IPS-18a (cell line): ENCODE measurements around the gene CREBZF.
"Not testable (repeated sequence)": the region's sequence is repeated elsewhere in the genome, so short reads cannot be mapped to it uniquely, and the experiment has no call there.

Source experiments
- H3K27ac ChIP-seq: one replicate; pipeline ENCODE4 v1.5.1; 2013; ENCODE audit warnings: low read length
- H3K27me3 ChIP-seq: one replicate; pipeline ENCODE4 v1.6.1; 2013; ENCODE audit warnings: mild to moderate bottlenecking, low read length; ENCODE audit not compliant: control insufficient read depth, insufficient read depth
- H3K36me3 ChIP-seq: one replicate; pipeline ENCODE4 v1.6.1; 2013; ENCODE audit warnings: low read depth, low read length; ENCODE audit not compliant: control insufficient read depth
- H3K4me1 ChIP-seq: one replicate; pipeline ENCODE4 v1.6.1; 2013; ENCODE audit warnings: low read depth, low read length; ENCODE audit not compliant: control insufficient read depth
- H3K4me3 ChIP-seq: one replicate; pipeline ENCODE4 v1.5.1; 2013; ENCODE audit warnings: low read length
- H3K9ac ChIP-seq: one replicate; pipeline ENCODE4 v1.6.1; 2013; ENCODE audit warnings: mild to moderate bottlenecking, low read length, moderate library complexity
- H3K9me3 ChIP-seq: one replicate; pipeline ENCODE4 v1.6.1; 2013; ENCODE audit warnings: low read depth, low read length; ENCODE audit not compliant: control insufficient read depth

Gene CREBZF

DNA sequence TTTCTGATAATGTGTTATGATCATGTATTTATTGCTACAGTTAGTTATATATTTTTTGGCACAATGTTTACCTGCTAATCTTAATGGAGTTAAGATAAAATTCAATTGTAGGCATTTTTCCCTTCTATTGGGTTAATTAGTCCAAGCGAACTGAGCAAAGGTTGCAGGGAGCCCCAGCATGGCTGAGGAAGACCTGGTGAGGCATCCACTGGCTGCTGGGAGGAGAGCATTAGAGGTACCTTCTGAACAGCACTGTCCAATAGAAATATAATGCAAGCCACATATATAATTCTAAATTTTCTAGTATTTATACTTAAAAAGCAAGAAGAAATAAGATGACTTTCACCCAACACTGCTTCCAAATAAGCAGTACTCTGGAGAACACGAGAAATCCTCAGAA lies 17.9 kb downstream of the CREBZF start:
- peaks cover 6% of the 10 kb centered on the region for H3K4me1 ChIP-seq
- H3K36me3 ChIP-seq: peaks cover 5% of the 10 kb centered on the region
- H3K4me3 ChIP-seq: peak overlapping the region; percentile 95
- no peaks in the 10 kb centered on the region for H3K27me3 ChIP-seq
- peak overlapping the region; percentile 92 for H3K27ac ChIP-seq
- H3K9ac ChIP-seq: peak overlapping the region; percentile 85
- no peaks in the 10 kb centered on the region for H3K9me3 ChIP-seq

DNA sequence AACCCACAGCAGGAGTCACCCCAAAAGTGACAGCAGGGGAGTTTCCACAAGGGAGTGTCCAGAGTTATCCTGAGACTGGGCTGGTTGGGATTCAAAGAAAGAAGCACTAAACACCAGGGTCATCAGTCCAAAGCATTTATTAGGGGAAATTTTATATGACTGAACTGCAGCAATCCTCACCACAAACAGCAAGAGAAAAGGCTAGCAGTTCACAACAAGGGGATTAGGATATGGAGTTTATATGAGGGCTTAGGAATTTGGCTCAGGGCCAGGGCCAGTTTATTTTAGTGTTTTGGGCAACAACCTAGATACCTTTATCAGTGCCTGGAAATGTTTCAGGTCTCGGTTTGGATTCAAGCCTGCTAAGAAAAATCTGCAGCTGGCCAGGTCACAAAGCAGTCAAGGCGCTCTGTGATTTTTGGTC lies 21.7 kb downstream of the CREBZF start:
- no peaks in the 10 kb centered on the region for H3K4me1 ChIP-seq

DNA sequence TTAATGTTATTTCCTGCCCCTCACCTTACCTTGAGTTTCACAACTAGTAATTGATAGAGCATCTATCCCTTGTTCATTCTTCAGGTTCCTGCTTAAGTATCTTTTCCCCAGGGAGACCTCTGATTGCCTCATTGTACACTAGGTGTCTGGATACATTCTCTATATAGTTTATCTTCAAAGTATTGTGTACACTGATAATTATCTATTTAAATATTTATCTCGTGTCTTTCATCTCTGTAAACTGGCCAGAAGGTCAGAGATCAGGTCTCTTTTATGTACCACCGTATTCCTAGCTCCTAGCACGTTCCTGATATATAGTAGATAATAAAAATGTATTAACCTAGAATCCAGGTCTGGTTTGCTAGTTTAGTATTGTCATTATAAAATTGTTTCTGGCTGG lies 30.2 kb downstream of the CREBZF start:
- H3K27me3 ChIP-seq: no peaks in the 10 kb centered on the region
- peaks cover 44% of the 10 kb centered on the region for H3K36me3 ChIP-seq
- H3K9ac ChIP-seq: no peak overlapping the region
- no peak overlapping the region for H3K4me3 ChIP-seq
- peaks cover 3% of the 10 kb centered on the region for H3K4me1 ChIP-seq
- H3K27ac ChIP-seq: no peak overlapping the region
- H3K9me3 ChIP-seq: no peaks in the 10 kb centered on the region

More for the DNA sequence above, 21.7 kb downstream of the CREBZF start:
- Histone ChIP-seq H3K9ac (no peak overlapping the region), H3K27ac (no peak overlapping the region), H3K9me3 (no peaks in the 10 kb centered on the region), H3K4me3 (no peak overlapping the region), H3K36me3 (no peaks in the 10 kb centered on the region), H3K27me3 (no peaks in the 10 kb centered on the region)

DNA sequence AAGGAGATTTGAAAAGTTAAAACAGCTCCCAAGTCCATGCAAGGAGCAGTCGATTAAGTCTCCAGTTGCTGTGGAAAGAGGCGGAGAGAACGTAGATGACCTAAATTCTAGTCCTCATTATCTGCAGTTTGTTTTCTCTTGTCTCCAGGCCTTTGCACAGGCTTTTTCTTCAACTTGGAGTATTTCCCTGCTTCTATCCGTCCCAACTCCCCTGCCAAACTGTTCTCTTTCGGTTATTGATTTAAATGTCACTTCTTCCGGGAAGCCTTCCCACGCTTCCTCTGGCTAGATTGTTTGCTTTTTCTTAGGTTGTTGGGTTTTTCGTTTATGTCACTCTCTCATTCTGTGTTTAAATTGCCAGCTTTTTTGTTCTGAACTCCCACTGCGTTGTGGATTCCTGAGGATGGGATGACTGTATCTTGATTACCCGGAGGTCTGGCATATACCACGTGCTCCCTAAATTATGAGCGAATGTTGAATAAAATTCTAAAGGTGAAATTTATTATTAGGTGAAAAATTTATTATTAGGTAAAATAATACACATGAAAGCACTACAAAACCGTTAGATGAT lies 36.1 kb downstream of the CREBZF start:
- Histone ChIP-seq H3K4me3 (peak overlapping the region; percentile 93), H3K27me3 (no peaks in the 10 kb centered on the region), H3K36me3 (peaks cover 17% of the 10 kb centered on the region), H3K9ac (peak overlapping the region; percentile 91), H3K9me3 (no peaks in the 10 kb centered on the region), H3K27ac (peak overlapping the region; percentile 80), H3K4me1 (peaks cover 18% of the 10 kb centered on the region)

DNA sequence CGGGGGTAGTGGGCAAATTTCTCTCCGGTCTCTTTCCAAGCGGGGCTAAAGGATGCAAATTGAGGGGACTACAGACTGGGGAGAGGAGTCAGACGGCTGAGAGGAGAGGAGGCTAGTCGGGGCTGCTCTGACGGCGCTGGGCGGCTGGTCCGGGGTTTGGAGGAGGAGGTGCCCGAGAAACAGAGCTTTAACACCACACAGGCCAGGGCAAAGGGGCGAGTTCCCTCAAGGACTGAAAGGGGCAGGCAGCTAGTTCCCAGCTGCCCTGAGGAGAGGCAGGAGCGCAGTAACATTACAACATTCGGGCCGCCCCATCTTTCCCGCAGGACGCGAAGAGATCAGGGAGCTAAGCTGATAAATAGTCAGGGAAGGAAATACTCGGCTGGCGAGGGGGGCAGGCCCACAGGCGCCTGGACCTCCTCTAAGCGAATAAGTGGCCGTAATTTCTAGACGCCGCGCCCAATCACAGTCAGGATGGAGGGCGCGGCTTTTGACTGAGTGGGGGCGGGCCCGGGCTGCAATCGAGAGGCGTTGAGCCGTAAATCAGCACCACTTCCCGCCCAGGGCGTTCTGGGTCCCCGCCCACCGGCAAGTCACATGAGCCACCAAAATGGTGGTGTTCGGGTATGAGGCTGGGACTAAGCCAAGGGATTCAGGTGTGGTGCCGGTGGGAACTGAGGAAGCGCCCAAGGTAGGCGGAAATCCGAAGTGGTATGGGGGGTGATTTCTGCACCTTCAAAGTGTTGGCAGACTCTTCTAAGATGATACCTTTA lies 36.7 kb downstream of the CREBZF start, which contains the start of gene TMEM126B:
TMEM126B (plus strand) TSS at position 596 of the 773 bp plus-strand sequence; CDS start at position 611, 15 bp downstream.
- Histone ChIP-seq H3K27ac (peak within 1 kb of the TSS; percentile 80), H3K4me1 (peaks cover 18% of the 10 kb centered on the region), H3K27me3 (no peaks in the 10 kb centered on the region), H3K4me3 (peak within 1 kb of the TSS; percentile 93), H3K9me3 (no peaks in the 10 kb centered on the region), H3K36me3 (peaks cover 16% of the 10 kb centered on the region), H3K9ac (peak within 1 kb of the TSS; percentile 91)

DNA sequence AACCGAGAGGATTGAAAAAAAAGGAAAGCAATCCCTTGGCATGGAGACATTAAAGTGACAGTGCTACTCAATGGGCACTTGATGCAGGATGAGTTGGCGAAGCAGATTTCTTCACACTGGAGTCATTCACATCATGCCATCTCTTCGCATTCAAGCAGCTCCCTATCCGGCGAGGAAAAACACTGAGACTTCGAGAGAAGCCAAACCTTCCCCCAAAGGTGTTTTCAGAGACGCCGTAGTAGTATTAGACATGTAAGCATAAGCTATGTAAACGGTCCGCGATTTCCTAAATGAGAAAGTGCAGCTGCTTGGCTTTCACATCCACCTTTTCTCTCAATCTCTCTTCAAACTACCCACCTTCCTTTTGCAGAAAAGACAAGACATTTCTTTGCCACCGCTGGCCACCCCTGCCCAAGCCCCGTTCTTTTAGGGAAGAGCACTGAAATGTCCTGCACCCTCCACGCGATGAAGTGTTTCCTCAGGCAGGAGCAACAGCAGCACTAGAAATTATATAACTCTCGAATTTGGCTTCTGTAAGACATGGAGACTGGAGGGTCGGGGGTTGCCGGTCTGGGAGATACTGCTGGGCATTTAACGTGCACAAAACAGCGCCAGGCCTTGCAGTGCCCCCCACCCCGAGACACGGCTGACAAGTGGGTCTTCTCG lies 37.5 kb downstream of the CREBZF start, which contains the start of gene DLG2:
DLG2 (minus strand) TSS at position 13 of the 666 bp plus-strand sequence.
- H3K27me3 ChIP-seq: no peaks in the 10 kb centered on the region
- peaks cover 16% of the 10 kb centered on the region for H3K36me3 ChIP-seq
- H3K4me3 ChIP-seq: peak within 1 kb of the TSS; percentile 93
- no peaks in the 10 kb centered on the region for H3K9me3 ChIP-seq
- H3K4me1 ChIP-seq: peaks cover 18% of the 10 kb centered on the region
- H3K27ac ChIP-seq: peak within 1 kb of the TSS; percentile 9
- peak within 1 kb of the TSS; percentile 68 for H3K9ac ChIP-seq

DNA sequence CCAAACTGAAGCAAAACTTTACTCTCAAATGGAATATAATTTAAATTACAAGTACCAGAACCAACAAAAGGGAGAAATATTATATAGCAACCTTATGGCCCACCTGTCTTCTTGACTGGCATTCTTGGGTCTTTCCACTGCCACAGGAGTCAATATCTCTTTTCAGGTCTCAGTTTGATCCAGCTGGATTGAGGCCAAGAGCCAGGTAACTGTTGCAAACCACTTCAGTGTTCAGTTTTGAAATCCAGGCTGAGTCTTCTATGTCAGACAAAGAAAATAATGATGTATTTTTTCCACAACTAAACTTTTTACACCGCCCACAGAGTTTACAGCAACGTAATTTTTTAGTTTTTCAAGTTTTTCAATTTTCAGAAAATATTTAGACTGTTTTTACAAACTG lies 38.4 kb downstream of the CREBZF start:
- Histone ChIP-seq H3K9me3 (no peaks in the 10 kb centered on the region), H3K4me3 (peak overlapping the region; percentile 93), H3K4me1 (peaks cover 18% of the 10 kb centered on the region), H3K27me3 (no peaks in the 10 kb centered on the region), H3K9ac (no peak overlapping the region), H3K36me3 (peaks cover 8% of the 10 kb centered on the region), H3K27ac (no peak overlapping the region)

DNA sequence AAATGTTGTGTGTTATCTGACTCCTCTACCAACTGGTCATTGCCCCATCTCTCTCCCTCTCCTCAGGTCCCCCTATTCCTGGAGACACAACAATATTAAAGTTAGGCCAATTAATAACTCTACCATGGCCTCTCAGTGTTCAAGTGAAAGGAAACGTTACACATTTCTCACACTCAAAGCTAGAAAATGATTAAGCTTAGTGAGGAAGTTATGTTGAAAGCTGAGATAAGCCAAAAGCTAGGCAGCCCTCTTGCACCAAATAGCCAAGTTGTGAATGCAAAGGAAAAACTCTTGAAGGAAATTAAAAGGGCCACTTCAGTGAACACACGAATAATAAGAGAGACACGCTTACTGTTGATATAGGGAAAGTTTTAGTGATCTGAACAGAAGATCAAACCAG lies 44.7 kb downstream of the CREBZF start:
- Histone ChIP-seq H3K4me1 (no peaks in the 10 kb centered on the region), H3K4me3 (no peak overlapping the region), H3K9me3 (no peaks in the 10 kb centered on the region), H3K36me3 (no peaks in the 10 kb centered on the region), H3K27me3 (no peaks in the 10 kb centered on the region), H3K9ac (no peak overlapping the region), H3K27ac (no peak overlapping the region)

DNA sequence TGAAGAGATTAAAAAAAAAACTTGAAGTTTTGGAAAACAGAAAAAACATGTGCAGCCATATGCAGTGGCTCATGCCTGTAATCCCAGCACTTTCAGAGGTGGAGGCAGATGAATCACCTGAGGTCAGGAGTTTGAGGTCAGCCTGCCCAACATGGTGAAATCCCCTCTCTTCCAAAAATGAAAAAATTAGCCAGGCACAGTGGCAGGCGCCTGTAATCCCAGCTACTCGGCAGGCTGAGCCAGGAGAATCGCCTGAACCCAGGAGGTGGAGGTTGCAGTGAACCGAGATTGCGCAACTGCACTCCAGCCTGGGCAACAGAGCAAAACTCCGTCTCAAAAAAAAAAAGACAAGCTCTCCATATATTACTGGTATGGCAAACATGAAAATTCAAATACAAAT lies 45.4 kb downstream of the CREBZF start:
- Histone ChIP-seq H3K9me3 (no peaks in the 10 kb centered on the region), H3K36me3 (no peaks in the 10 kb centered on the region), H3K27ac (no peak overlapping the region), H3K9ac (no peak overlapping the region), H3K27me3 (no peaks in the 10 kb centered on the region), H3K4me3 (no peak overlapping the region), H3K4me1 (no peaks in the 10 kb centered on the region)

DNA sequence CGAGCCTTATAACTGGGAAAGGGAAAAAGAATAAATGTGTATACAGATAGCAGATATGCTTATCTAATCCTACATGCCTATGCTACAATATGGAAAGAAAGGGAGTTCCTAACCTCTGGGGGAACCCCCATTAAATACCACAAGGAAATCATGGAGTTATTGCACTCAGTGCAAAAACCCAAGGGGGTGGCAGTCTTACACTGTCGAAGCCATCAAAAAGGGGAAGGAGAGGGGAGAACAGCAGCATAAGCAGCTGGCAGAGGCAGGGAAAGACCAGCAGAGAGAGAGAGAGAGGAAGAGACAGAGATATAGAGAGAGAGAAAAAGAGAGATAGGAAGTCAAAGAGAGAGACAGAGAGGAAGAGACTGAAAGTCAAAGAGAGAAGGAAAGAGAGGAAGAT lies 53.3 kb downstream of the CREBZF start:
- H3K27me3 ChIP-seq, H3K9me3 ChIP-seq, H3K36me3 ChIP-seq, H3K4me3 ChIP-seq, H3K4me1 ChIP-seq, H3K9ac ChIP-seq, H3K27ac ChIP-seq: not testable (repeated sequence)
